Tibial nerve (tissue), 4 donors: ENCODE measurements around the gene CD80. TPM values are rescaled to one million over a fixed set of nuclear protein-coding genes. Genes with fewer than 3 reads are reported as not detected.
"Not testable (repeated sequence)": the region's sequence is repeated elsewhere in the genome, so short reads cannot be mapped to it uniquely, and the experiment has no call there.

ENCODE experiments used
- DNase-seq, 2 donors: peaks; one replicate each; pipeline ENCODE4 v3.0.0-alpha.2; 2019; ENCODE audit warnings: low spot score in 2 of 2
- H3K27ac ChIP-seq, 4 donors: fragments of 200-600 bp; sonication (generic) in 3 of 4; one replicate each; pipeline ENCODE4 v1.5.1; 2017 to 2019; ENCODE audit warnings: mild to moderate bottlenecking in 1 of 4
- H3K27me3 ChIP-seq, 2 donors: fragments of 200-600 bp; sonication (generic) in 1 of 2; one replicate each; pipeline versions ENCODE4 v1.5.1 to v1.6.0; 2017 to 2019
- H3K36me3 ChIP-seq, 3 donors: fragments of 200-600 bp; sonication (generic); one replicate each; pipeline ENCODE4 v1.5.1; 2018 to 2019
- H3K4me1 ChIP-seq, 4 donors: fragments of 200-600 bp; sonication (generic) in 3 of 4; one replicate each; pipeline ENCODE4 v1.5.1; 2017 to 2019
- H3K4me3 ChIP-seq, 4 donors: fragments of 200-600 bp; sonication (generic) in 3 of 4; one replicate each; pipeline ENCODE4 v1.5.1; 2017 to 2019; ENCODE audit warnings: mild to moderate bottlenecking in 1 of 4, moderate library complexity in 1 of 4
- H3K9me3 ChIP-seq, 4 donors: fragments of 200-600 bp; sonication (generic) in 3 of 4; one replicate each; pipeline ENCODE4 v1.5.1; 2017 to 2019
- EP300 ChIP-seq, 2 donors: sonication (generic); formaldehyde crosslinking; IDR thresholded peaks; one replicate each; pipeline ENCODE4 v1.6.1; 2017; ENCODE audit warnings: antibody characterized with exemption in 2 of 2, mild to moderate bottlenecking in 1 of 2
- POLR2A ChIP-seq, 2 donors: fragments of 450-650 bp; IDR thresholded peaks; one replicate each; pipeline ENCODE4 v1.6.1; 2017; ENCODE audit warnings: antibody characterized with exemption in 2 of 2, mild to moderate bottlenecking in 2 of 2, moderate library complexity in 2 of 2
- whole genome bisulfite sequencing, 2 donors: methylation state at CpG; one replicate each; pipeline ENCODE4 v1.1.5; 2018; 5-methylcytosine and 5-hydroxymethylcytosine counted together
- total RNA-seq, 4 donors: library from RNA; depleted of rRNA; stranded (reverse); fragments of >200 nt; gene quantifications; one replicate each; pipeline ENCODE4 v1.1.0, GENCODE V29; 2016
- TF ChIP-seq, protein P1 (sequence below), 5 experiments: fragments of 200-600 bp in 3 of 5; fragments of 450-650 bp in 2 of 5; sonication (generic) in 3 of 5; IDR thresholded peaks; one replicate each; pipeline ENCODE4 v1.5.1; 2016 to 2019; ENCODE audit warnings: antibody characterized with exemption in 5 of 5, mild to moderate bottlenecking in 3 of 5, moderate library complexity in 2 of 5

CD80 gene
- total RNA-seq, 4 donors from 2014 or later = not detected

GRCh38 chr3:119553823-119554415, 5.5 kb downstream of the CD80 start:
- WGBS, 2 donors = 71 to 72% methylated on average over 5 of the region's 5 CpGs
- Histone ChIP-seq H3K4me3 (no peak overlapping the region), H3K4me1 (no peaks in the 10 kb centered on the region), H3K9me3 (no peaks in the 10 kb centered on the region), H3K27ac (no peak overlapping the region), H3K36me3 (no peaks in the 10 kb centered on the region), H3K27me3 (no peaks in the 10 kb centered on the region)
- TF ChIP-seq, protein P1, sequence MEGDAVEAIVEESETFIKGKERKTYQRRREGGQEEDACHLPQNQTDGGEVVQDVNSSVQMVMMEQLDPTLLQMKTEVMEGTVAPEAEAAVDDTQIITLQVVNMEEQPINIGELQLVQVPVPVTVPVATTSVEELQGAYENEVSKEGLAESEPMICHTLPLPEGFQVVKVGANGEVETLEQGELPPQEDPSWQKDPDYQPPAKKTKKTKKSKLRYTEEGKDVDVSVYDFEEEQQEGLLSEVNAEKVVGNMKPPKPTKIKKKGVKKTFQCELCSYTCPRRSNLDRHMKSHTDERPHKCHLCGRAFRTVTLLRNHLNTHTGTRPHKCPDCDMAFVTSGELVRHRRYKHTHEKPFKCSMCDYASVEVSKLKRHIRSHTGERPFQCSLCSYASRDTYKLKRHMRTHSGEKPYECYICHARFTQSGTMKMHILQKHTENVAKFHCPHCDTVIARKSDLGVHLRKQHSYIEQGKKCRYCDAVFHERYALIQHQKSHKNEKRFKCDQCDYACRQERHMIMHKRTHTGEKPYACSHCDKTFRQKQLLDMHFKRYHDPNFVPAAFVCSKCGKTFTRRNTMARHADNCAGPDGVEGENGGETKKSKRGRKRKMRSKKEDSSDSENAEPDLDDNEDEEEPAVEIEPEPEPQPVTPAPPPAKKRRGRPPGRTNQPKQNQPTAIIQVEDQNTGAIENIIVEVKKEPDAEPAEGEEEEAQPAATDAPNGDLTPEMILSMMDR (IDR thresholded peaks at IDR 0.05) = no peak
- no peak for TF ChIP-seq POLR2A (IDR thresholded peaks at IDR 0.05)
- TF ChIP-seq EP300 (IDR thresholded peaks at IDR 0.05) = no peak
- no peak for DNase-seq

DNA sequence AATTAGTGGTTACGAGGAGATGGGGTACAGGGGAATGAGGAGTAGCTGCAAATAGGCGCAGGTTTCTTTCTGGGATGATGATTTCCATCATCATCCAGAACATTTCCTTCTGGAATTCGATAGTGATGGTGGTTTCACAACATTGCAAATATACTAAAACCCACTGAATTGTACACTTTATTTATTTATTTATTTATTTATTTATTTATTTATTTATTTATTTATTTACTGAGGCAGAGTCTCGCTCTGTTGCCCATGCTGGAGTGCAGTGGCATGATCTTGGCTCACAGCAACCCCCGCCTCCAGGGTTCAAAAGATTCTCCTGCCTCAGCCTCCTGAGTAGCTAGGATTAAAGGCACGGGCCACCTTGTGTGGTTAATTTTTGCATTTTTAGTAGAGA, 6.5 kb downstream of the CD80 start:
- DNase-seq, H3K4me1 ChIP-seq, H3K9me3 ChIP-seq, H3K27ac ChIP-seq, H3K4me3 ChIP-seq, H3K27me3 ChIP-seq, H3K36me3 ChIP-seq: not testable (repeated sequence)
- WGBS, 2 donors = 91 to 97% methylated on average over 6 of the region's 6 CpGs

GRCh38 chr3:119551598-119551997, 7.8 kb downstream of the CD80 start:
- Histone ChIP-seq H3K4me1 (no peaks in the 10 kb centered on the region), H3K27me3 (no peaks in the 10 kb centered on the region), H3K4me3 (no peak overlapping the region), H3K27ac (no peak overlapping the region), H3K36me3 (no peaks in the 10 kb centered on the region), H3K9me3 (no peaks in the 10 kb centered on the region)
- TF ChIP-seq, protein P1 (IDR thresholded peaks at IDR 0.05) = no peak
- TF ChIP-seq POLR2A (IDR thresholded peaks at IDR 0.05) (no peak), EP300 (IDR thresholded peaks at IDR 0.05) (no peak)
- no peak for DNase-seq
- 88 to 89% methylated on average over 4 to 5 of the region's 5 CpGs for WGBS, 2 donors

- no peaks in the 10 kb centered on the region for H3K4me1 ChIP-seq
- DNase-seq = no peak
- H3K9me3 ChIP-seq = no peaks in the 10 kb centered on the region
- H3K27me3 ChIP-seq = no peaks in the 10 kb centered on the region
- H3K27ac ChIP-seq = no peak overlapping the region
- H3K4me3 ChIP-seq = no peak overlapping the region
- TF ChIP-seq EP300 (IDR thresholded peaks at IDR 0.05) (no peak), POLR2A (IDR thresholded peaks at IDR 0.05) (no peak)
- TF ChIP-seq, protein P1 (IDR thresholded peaks at IDR 0.05) = no peak
- WGBS, 2 donors = 91 to 93% methylated on average over 9 of the region's 9 CpGs
- no peaks in the 10 kb centered on the region for H3K36me3 ChIP-seq
These were observed 9.1 kb downstream of the CD80 start for GRCh38 chr3:119550192-119550910.

- Histone ChIP-seq H3K4me3 (no peak overlapping the region), H3K9me3 (no peaks in the 10 kb centered on the region), H3K36me3 (no peaks in the 10 kb centered on the region), H3K27me3 (no peaks in the 10 kb centered on the region), H3K27ac (no peak overlapping the region), H3K4me1 (no peaks in the 10 kb centered on the region)
- TF ChIP-seq, protein P1 (IDR thresholded peaks at IDR 0.05) = no peak
- no peak for TF ChIP-seq POLR2A (IDR thresholded peaks at IDR 0.05)
- TF ChIP-seq EP300 (IDR thresholded peaks at IDR 0.05) = no peak
- WGBS, 2 donors = 56 to 61% methylated on average over 3 of the region's 3 CpGs
- no peak for DNase-seq
These were observed 11.1 kb downstream of the CD80 start for GRCh38 chr3:119548341-119548740.
